GM18519 (cell line): ENCODE results near the gene BLOC1S3.

Experiments used
- ATAC-seq: cut with Tn5 transposase; IDR thresholded peaks from one replicate; pipeline ENCODE4 v1.9.1; 2021; ENCODE audit warnings: mild to moderate bottlenecking, moderate library complexity; ENCODE audit not compliant: unreplicated experiment, low FRiP score

The BLOC1S3 gene

DNA sequence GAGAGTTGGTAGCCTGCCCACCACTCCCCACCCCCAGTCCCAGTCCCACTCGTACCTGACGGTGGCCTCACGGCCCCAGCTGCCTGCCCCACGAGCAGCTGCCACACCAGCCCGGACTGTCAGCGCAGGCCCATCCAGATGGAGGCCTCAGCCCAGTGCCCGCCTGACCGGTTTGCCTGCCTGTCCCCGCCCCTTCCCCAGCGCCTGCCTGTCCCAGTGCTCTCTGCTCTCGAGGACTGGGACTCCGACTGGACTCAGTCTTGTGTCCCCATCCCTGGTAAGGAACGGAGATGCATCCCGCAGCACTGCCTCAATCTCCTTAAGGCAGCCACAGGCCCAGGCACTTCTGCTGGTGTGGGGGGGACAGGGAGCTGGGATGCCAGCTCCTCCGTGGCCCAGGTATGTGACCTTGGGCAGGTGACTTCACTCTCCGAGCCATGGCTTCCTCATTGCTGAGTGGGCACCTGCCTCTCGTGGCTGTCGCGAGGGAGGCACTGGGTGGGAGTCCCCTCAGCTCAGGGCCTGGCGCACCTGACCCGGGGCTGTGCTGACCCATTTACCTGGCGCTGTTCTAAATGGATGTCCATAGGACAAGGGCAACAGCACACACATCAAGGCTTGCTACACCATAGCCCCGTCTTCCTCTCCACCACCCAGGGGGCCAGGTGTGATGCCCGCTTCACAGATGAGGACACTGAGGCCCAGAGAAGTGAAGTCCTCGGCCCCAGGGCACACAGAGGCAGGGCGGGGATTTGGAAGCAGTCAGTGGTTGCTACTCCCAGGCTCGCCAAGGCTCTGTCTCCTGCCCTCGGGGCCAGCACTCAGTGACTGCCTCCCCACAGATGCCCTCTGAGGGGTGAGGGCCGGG is 17.5 kb upstream of the BLOC1S3 start, which contains the start of gene NKPD1:
Gene NKPD1 (minus strand): TSS at position 113 of the 868 bp plus-strand sequence. CDS start 832 bp downstream, outside the sequence.
- ATAC-seq, result no peak

DNA sequence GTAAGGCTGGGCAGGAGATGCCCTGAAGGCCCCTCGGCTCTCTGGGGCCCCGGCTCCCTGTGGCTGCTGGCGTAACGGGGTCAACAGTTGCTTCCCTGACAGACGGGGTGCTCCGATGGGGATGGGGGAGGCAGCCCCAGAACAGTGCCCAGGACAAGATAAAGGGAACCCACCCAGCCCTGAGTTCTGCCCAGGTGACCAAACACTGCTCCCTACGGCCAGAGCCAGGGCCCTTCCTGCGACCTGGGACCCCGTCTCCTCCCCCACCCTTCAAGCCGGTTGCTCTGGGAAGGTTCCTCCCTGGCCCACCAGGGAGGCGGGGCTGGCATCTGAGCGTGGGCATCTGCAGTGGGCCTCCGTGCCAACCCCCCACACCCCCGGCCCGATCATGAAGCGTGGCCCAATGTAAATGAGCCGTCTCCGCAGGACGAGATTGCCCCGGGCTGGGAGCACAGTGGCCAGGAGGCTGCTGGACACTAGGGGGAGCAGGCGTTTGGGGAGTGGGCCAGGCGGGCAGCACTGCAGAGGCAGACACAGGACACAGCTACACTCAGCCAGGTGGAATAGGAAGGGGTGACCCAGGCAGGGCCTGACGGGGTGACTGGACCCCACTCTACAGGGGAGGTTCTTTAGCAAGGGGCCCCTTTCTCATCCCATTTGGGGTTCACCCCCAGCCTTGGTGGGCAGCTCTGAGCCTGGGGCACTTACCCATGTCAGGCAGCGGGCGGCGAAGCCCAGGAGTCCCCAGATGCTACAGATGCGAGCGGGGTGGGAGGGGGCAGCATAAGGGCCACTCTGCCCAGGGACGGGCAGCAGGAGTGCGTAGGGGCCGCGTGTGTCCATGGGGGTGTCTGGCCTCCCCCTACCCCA is 16.6 kb upstream of the BLOC1S3 start:
- ATAC-seq, result no peak

DNA sequence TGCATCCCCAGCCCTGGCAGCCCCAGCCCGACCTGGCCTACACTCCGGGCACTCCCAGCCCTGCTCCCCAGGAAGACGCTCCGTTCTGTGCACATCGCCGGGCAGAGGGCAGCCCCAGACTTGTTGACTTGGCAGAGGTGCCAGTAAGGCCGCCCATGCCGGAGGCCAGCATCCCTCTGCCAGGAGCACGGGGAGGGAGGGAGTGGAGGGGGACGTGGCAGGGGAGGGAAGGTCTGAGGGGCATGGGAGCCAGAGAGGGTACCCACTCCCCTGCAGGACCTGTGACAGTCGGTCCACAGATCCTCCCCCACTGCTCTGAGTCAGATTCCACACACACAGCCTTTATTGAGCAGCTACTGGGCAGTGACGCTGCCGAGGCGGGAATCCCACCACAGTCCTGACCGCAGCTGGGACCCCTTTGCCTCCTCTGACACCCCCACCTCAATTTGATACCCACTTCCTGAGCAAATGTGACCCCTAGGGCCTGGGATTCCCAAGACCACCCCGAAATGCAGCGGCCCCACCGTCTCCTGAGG is 15.9 kb upstream of the BLOC1S3 start:
- ATAC-seq, result no peak

DNA sequence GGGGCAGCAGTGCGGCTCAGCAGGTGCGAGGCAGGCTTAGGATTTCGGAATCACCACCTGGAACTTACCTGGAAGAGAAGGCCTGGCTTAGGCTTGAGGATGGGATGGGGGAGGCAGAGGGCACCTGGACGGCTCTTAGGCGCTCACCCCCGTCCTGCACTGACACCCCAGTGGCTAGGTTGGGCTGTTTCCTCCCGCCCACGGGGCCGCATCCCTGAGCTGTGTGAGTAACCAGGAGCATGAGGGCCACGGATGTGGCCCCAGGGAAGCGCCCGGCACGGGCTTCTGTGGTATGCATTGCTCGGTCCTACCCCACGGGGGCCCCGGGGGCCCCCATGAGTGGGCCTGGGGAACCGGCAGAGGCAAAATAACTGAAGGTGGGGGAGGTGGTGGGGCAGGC is 15.4 kb upstream of the BLOC1S3 start:
- no peak for ATAC-seq

DNA sequence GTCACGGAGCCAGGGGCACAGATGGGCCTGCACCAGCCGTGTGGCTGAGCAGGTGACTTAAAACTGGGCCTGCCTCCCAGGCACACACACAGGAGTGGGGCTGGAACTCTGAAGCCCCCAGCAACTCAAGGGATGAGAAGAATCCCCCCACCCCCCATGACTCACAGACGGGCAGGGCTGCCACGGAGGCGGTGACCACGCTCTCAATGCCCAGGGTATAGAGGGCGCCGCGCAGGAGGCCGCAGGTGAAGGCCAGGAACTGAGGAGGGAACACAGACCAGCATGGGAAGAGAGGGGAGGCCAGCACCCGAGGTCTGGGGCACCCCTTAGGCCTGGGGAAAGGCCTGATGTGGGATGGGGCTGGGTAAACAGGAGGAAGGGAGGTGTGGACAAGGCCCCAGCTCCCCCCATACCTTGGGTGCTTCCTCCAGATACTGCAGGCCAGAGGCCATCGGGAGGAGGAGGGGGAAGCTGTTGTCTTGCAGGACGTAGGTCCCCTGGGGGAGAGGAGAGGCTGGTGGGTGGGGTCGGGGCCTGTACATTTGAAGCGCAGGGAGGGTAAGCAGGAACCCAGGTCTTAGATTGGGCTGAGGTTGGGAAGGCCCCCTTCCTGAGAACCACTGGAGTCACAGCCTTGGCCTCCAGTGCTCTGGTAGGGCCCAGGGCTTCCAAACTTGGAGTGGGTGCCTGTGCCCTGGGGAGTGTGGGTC is 14.7 kb upstream of the BLOC1S3 start:
- ATAC-seq, result no peak

DNA sequence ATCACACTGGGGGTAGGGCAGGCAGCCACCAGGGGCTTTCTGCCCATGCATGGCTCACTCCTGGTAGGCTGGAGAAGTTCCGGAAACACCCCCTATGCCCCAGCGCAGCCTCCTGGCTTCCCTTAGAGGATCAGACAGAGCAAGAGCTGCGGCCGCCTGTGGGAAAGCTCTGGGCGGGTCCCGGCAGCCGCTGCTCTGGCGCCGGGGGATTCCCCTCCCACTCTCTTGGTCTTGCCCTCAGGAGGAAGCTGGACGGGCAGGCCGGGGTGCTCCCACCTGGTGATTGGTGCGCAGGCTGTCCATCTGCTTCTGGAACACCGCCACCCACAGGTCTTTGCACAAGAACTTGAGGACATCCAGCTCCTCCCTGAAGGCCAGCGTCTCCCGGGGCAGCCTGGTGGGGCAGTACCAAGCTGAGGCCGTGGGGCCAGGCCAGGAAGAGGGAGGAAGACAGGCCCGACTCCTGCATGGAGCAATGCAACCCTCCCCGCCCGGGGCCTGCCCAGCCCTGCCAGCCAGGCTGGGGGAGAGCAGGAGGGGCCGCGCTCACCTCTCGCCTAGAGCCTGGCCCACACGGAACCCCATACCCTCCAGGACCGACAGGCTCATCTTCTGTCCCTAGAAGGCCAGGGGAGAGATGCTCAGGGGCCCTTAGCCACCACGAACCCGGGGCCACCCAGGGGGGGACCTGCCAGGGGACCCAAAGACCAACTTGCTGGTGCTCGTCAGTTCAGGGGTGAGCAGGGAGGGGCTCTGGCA is 13.8 kb upstream of the BLOC1S3 start:
- ATAC-seq, result no peak

DNA sequence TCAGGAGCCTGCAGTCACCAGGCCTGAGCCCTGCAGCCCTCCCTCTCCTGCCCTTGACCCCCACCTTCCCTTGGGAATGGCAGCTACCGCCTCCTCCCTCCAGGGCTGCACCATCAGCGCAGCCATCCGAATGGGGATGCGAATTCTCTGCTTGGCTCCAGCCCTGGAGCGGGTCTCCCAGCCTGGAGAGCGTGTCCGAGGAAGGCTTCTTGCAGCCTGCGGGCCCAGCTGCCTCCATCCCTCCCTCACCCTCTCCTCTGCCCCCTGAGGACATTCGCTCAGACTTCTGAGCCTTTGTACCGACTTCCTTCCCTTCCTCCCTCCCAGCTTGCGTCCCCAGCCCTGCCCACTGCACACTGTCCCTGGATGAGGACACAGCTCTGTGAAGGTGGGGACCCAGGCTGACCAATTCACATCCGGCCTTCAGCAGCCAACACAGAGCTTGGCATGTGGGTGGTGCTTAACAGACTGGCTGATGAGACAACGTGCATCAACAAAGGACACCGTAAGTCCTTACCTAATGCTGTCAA is 11.8 kb upstream of the BLOC1S3 start:
- ATAC-seq, result no peak

DNA sequence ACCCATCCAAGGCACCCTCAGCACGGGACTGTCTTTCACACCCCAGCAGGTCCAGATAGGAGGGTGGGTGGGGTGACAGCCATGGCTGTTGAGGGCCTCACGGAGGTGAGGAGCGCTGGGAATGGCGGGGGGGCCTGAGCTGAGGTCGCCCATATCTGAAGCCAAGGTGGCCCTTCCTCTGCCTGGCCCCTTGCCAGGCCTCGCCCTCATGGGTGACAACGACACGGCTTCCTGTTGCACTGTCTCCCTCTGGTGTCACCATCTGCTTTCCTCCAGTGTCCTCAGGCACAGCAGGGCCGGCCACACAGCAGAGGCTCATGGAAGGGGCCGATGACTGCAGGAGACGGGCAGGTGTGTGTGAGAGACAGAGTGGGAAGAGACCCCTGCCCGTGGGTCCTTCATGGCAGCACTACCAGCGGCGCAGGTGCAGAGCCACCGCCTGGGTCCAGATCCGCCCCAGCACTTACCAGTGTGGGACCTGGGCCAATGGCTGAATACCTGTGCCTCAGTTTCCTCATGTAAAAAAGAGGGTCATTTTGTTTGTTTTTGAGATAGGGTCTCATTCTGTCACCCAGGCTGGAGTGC is 9.7 kb upstream of the BLOC1S3 start:
- ATAC-seq, result no peak

DNA sequence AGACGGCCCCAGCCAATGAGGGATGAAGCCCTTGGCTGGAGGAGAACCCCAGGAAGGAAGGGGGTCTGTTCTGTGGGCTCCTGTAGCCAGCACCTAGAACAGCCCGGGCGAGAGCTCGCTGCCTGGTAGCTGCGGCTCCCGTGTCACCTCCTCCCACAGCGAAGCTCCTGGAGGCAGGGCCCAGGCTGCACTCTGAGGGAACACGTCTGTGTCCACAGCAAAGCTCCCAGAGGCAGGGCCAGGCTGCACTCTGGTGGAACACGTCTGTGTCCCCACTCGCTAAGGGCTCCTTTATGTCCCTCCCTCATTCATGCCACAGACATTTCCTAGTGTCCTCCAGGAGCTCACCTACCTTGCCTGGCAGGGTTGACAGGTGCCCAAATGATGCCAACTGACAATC is 9.0 kb upstream of the BLOC1S3 start:
- no peak for ATAC-seq

DNA sequence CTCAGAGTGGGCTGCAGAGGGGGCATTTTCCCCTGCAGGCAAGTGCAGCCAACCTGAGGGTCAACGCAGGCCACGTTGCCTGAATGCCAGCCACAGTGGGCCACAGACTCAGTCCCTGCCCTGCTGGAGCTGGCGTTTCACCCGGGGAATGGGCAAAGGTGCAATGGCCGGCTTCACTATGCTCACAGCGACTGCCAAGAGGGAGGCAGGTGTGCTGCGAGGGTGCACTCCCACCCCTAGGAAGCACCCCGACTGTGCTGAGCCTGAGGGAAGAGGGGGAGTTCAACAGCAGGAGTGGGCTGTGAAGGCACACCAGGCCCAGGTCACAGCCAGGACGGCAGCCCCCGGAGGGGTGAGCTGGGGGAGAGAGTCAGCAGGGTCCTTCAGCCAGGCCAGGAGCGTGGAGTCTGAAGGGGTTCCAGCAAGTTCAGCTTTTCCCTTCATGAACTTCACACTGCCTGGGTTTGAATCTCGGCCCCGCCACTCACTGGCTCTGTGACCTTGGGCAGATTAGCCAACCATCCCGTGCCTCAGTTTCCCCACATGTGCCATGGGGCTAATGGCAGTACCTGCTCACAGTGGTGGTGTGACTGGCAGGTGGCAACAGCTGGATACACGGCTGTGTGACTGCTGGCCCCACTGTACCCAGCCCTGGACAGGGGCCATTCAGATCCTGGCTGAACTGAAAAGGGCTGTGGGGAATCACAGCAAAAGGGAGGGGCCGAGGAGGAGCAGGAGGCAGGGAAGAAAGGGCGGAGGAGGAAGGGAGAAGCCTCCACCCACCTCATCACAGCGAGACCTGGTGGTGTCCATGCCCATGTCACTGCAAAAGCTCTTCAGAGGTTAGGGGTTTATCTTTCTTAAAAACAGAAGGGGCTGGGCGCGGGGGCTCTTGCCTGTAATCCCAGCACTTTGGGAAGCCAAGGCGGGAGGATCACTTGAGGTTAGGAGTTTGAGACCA is 8.2 kb upstream of the BLOC1S3 start:
- ATAC-seq, result no peak

DNA sequence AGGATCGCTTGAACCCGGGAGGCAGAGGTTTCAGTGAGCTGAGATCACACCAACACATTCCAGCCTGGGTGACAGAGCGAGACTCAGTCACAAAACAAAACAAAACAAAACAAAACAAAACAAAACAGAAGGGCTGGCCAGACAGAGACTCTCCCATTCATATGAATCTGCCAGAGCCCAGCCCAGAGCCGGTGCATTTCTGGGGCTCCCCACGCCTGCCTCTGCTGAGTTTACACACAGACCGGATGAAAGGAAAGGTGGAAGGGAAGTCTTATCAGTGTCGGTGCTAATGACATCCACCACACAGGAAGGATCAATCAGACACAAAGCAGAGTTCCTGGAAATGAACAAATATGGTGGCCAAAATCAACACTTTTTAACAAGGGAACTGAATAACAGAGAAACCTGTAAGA is 7.4 kb upstream of the BLOC1S3 start:
- ATAC-seq, result no peak

DNA sequence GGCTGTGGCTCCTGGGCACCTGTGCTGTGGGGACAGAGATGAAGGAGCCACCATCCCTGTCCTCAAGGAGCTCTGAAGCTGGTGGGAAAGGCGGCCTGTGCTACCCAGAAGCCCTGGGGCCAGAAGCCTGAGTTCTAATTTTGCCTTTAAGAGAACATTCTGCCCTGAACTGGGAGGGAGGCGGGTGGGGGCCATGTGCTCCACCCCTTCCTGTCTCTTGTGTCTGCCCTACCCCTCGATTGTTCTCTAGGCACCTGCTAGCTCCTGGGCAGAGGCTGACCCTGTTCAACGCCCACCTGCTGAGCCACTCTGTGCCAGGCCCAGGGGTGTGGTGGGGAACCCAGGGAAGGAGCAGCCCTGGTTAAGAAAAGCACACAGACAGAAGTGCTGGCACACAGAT is 6.4 kb upstream of the BLOC1S3 start:
- no peak for ATAC-seq

DNA sequence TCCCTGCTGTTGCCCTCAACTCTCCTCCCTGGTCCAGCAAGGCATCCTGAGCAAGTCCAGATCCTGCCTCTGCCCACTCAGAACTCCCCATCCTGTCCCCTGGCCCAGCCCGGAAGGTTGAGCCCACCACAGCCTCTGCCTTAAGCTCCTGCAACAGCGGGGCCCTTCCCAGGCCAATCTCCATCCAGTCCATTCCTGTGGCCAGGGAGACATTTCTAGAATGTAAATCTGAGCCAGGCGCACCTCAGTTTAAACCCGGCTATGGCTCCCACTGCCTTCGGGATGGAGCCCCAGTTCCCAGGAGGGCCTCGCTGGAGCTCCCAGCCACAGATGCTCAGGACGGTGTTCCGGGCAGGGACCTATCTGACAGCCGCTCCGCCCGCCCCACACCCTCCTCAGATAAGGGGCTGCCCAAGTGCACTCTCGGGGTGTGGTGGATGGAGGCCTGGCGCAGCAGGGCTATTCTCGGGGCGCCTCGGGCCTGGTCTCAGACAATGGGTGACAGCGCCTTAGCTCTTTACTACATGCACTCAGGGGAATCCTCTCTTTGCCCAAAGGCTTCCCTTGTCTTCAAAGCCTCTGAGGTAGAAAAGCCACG is 5.9 kb upstream of the BLOC1S3 start:
- no peak for ATAC-seq

DNA sequence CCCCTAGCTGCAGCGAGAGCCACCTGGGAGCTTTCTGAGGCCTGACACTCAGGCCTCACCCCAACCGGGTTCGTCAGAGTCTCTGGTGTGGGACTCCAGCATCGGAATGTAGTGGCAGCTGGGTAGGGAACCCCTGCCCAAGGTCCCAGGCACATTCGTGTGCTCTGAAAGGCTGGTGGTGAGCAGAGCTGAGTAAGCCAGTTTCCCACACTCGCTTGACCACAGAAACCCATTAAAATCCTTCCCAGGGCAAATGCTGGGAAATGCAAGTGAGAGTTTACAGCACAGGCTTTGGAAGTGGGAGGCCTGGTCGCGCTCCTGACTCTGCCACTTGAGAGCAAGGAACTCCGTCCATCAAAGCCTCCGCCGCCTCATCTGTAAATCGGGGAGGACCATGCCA is 4.8 kb upstream of the BLOC1S3 start:
- ATAC-seq, result no peak

DNA sequence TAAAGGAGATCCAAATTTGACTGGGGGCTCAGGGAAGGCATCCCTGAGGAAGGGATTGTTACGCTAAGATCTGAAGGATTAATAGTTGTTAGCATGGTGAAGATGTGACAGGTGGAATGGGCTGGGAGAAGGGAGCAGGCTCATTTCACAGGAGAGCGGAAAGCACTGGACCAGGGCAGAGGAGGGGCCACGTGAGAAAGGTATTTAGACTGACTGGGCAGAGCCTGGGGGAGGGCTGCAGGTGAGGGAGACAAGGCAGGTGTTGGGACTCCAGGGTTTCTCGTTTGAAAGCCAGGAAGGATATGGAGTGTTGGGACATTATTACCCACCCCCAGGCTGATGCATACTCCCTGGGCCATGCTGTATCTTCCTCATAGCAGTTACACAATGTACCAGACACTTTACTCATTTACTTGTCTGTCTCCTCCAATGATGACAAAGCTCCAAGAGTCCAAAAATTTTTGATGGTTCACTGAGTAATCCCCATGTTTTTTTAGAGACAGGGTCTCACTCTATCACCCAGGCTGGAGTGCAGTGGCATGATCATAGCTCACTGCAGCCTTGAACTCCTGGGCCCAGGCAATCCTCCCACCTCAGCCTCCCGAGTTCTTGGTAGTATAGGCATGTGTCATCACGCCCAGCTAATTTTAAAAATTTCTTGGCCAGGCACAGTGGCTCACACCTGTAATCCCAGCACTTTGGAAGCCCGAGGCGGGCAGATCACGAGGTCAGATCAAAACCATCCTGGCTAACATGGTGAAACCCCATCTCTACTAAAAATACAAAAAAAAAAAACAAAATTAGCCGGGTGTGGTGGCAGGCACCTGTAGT is 2.9 kb upstream of the BLOC1S3 start:
- no peak for ATAC-seq

DNA sequence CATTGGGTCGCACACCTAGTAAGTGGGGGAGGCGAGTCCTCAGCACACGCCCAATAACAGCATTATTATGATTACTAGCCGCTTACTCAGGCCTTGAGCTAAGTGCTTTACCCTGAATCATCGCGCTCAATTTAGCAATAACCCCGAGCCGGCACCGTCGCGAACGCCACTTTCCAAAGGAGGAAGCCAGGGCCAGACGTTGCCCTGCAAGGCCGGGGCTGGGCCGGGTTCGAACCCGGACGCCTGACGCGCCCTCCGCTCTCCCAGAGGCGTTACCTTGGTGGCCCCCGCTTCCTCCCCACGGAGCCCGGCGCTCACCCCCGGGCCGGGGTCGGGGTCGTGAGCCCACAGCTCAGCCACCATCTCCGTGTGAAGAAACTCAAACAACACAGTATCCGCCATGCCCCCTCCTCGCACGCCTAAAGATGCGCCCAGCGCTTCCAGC is 745 bp upstream of the BLOC1S3 start, which contains the start of gene TRAPPC6A:
Gene TRAPPC6A (minus strand): TSS at position 421 of the 445 bp plus-strand sequence. CDS start 19 bp downstream, at position 402.
- ATAC-seq, result no peak
